ENCODE data around the gene TSPAN9. TPM values are rescaled to one million over a fixed set of nuclear protein-coding genes. Genes with fewer than 3 reads are reported as not detected.

The TSPAN9 gene
- total RNA-seq, 1 donor from 2014 or later, result 30.4 TPM

GRCh38 chr12:3091038-3091319 lies 13.8 kb downstream of the TSPAN9 start:
- Mint-ChIP-seq H3K9me3 (ENCODE audit: low read depth) (no peaks in the 10 kb centered on the region), H3K27ac (no peak overlapping the region), H3K4me1 (ENCODE audit: low read depth) (peaks cover 2% of the 10 kb centered on the region), H3K36me3 (ENCODE audit: insufficient read depth) (peaks cover 3% of the 10 kb centered on the region), H3K4me3 (ENCODE audit: low read depth) (no peak overlapping the region), H3K27me3 (peaks cover under 1% of the 10 kb centered on the region)
- no peak for DNase-seq (ENCODE audit: low spot score, unreplicated experiment)
- TF ChIP-seq CTCF (IDR thresholded peaks at IDR 0.05; ENCODE audit: unreplicated experiment), result no peak

- no peak overlapping the region for H3K27ac Mint-ChIP-seq
- peaks cover 8% of the 10 kb centered on the region for H3K36me3 Mint-ChIP-seq (ENCODE audit: insufficient read depth)
- TF ChIP-seq CTCF (IDR thresholded peaks at IDR 0.05; ENCODE audit: unreplicated experiment), result no peak
- peaks cover 5% of the 10 kb centered on the region for H3K9me3 Mint-ChIP-seq (ENCODE audit: low read depth)
- DNase-seq (ENCODE audit: low spot score, unreplicated experiment), result no peak
- no peak overlapping the region for H3K4me3 Mint-ChIP-seq (ENCODE audit: low read depth)
- no peaks in the 10 kb centered on the region for H3K4me1 Mint-ChIP-seq (ENCODE audit: low read depth)
- no peaks in the 10 kb centered on the region for H3K27me3 Mint-ChIP-seq
Observed at GRCh38 chr12:3091382-3092241, 14.4 kb downstream of the TSPAN9 start.

- Mint-ChIP-seq H3K27me3 (no peaks in the 10 kb centered on the region), H3K36me3 (ENCODE audit: insufficient read depth) (peaks cover 11% of the 10 kb centered on the region), H3K4me1 (ENCODE audit: low read depth) (peaks cover 7% of the 10 kb centered on the region)
Observed at GRCh38 chr12:3092764-3093163, 15.6 kb downstream of the TSPAN9 start.

GRCh38 chr12:3097186-3097804 lies 20.1 kb downstream of the TSPAN9 start:
- no peak overlapping the region for H3K27ac Mint-ChIP-seq
- no peaks in the 10 kb centered on the region for H3K27me3 Mint-ChIP-seq
- peaks cover 7% of the 10 kb centered on the region for H3K4me1 Mint-ChIP-seq (ENCODE audit: low read depth)
- no peak for TF ChIP-seq CTCF (IDR thresholded peaks at IDR 0.05; ENCODE audit: unreplicated experiment)
- H3K4me3 Mint-ChIP-seq (ENCODE audit: low read depth), result no peak overlapping the region
- H3K36me3 Mint-ChIP-seq (ENCODE audit: insufficient read depth), result peaks cover 15% of the 10 kb centered on the region
- H3K9me3 Mint-ChIP-seq (ENCODE audit: low read depth), result peaks cover 8% of the 10 kb centered on the region
- no peak for DNase-seq (ENCODE audit: low spot score, unreplicated experiment)

More at GRCh38 chr12:3092764-3093163, 15.6 kb downstream of the TSPAN9 start:
- Mint-ChIP-seq H3K4me3 (ENCODE audit: low read depth) (no peak overlapping the region), H3K9me3 (ENCODE audit: low read depth) (peaks cover 5% of the 10 kb centered on the region), H3K27ac (no peak overlapping the region)
- TF ChIP-seq CTCF (IDR thresholded peaks at IDR 0.05; ENCODE audit: unreplicated experiment), result no peak
- DNase-seq (ENCODE audit: low spot score, unreplicated experiment), result no peak

- no peak for TF ChIP-seq CTCF (IDR thresholded peaks at IDR 0.05; ENCODE audit: unreplicated experiment)
- DNase-seq (ENCODE audit: low spot score, unreplicated experiment), result no peak
- no peak overlapping the region for H3K27ac Mint-ChIP-seq
- peaks cover 15% of the 10 kb centered on the region for H3K36me3 Mint-ChIP-seq (ENCODE audit: insufficient read depth)
- peaks cover 8% of the 10 kb centered on the region for H3K9me3 Mint-ChIP-seq (ENCODE audit: low read depth)
- H3K4me1 Mint-ChIP-seq (ENCODE audit: low read depth), result peaks cover 7% of the 10 kb centered on the region
- no peak overlapping the region for H3K4me3 Mint-ChIP-seq (ENCODE audit: low read depth)
- no peaks in the 10 kb centered on the region for H3K27me3 Mint-ChIP-seq
Observed at GRCh38 chr12:3097836-3098235, 20.7 kb downstream of the TSPAN9 start.
